B cell (primary cell): ENCODE measurements around the gene FKBP1B.

Source experiments
- CTCF ChIP-seq: fragments of 200-600 bp; IDR thresholded peaks from one replicate; pipeline ENCODE4 v1.8.0; 2022; ENCODE audit warnings: antibody characterized with exemption, mild to moderate bottlenecking
- EZH2 ChIP-seq: IDR thresholded peaks from 2 replicates; pipeline ENCODE4 v1.6.1; 2012; ENCODE audit warnings: borderline replicate concordance, low read depth, mild to moderate bottlenecking, moderate library complexity, low read length; ENCODE audit not compliant: insufficient read depth, poor library complexity, severe bottlenecking

GRCh38 chr2:24072259-24072658 is 22.7 kb downstream of the FKBP1B start:
- TF ChIP-seq CTCF (no peak), EZH2 (no peak)
